K562 (cell line): ENCODE measurements around the gene PTCH2. TPM values are rescaled to one million over a fixed set of nuclear protein-coding genes. Genes with fewer than 3 reads are reported as not detected.

Experiments used
- ASH1L ChIP-seq: fragments of 450-650 bp; IDR thresholded peaks from 2 replicates; pipeline ENCODE4 v1.6.1; 2018; ENCODE audit warnings: borderline replicate concordance, mild to moderate bottlenecking, low read depth; ENCODE audit not compliant: partially characterized antibody
- BCOR ChIP-seq: fragments of 450-650 bp; IDR thresholded peaks from 2 replicates; pipeline ENCODE4 v1.6.1; 2016
- FOXJ3 ChIP-seq: sonication (generic); formaldehyde crosslinking; IDR thresholded peaks from 2 replicates; pipeline ENCODE4 v1.4.0; 2020; ENCODE audit warnings: mild to moderate bottlenecking, missing genetic modification reagents
- HDAC8 ChIP-seq: fragments of 450-650 bp; IDR thresholded peaks from 2 replicates; pipeline ENCODE4 v1.6.1; 2016; ENCODE audit warnings: mild to moderate bottlenecking, missing genetic modification characterization, moderate library complexity, missing compliant biosample characterization
- HNRNPK ChIP-seq: fragments of 200-400 bp; formaldehyde crosslinking; IDR thresholded peaks from one replicate; pipeline ENCODE4 v1.6.1; 2018; ENCODE audit warnings: mild to moderate bottlenecking, low read depth, low read length; ENCODE audit not compliant: poor library complexity, severe bottlenecking
- LCOR ChIP-seq: sonication (generic); formaldehyde crosslinking; IDR thresholded peaks from 2 replicates; pipeline ENCODE4 v1.8.0; 2022; ENCODE audit warnings: mild to moderate bottlenecking, missing genetic modification reagents
- NR1H2 ChIP-seq: sonication (generic); formaldehyde crosslinking; IDR thresholded peaks from 2 replicates; pipeline ENCODE4 v1.4.0; 2020; ENCODE audit warnings: mild to moderate bottlenecking, missing genetic modification reagents
- RFX7 ChIP-seq: fragments of 250-450 bp; sonication (Bioruptor Pico); IDR thresholded peaks from 2 replicates; pipeline ENCODE4 v1.5.1; 2021; ENCODE audit warnings: mild to moderate bottlenecking
- ZNF785 ChIP-seq: fragments of 250-450 bp; sonication (Bioruptor Pico); IDR thresholded peaks from 2 replicates; pipeline ENCODE4 v1.4.0; 2020; ENCODE audit warnings: mild to moderate bottlenecking
- polyA plus RNA-seq, 8 experiments: library from polyadenylated mRNA; depleted of rRNA in 4 of 8; stranded (reverse) in 5 of 8; unstranded in 3 of 8; fragments of >200 nt; fragmentation: Nextera tagmentation in 2 of 8; fragmentation: Illumina TruSeq in 1 of 8; extraction: Ambion mirVana in 2 of 8; extraction: Trizol in 1 of 8; gene quantifications; 2 replicates each; pipeline versions ENCODE4 v1.2.1 to v1.2.3, GENCODE V29; 2011 to 2014; ENCODE audit warnings: inconsistent platforms in 1 of 8, missing spikeins in 1 of 8
- total RNA-seq, 7 experiments: library from RNA; depleted of rRNA in 6 of 7; stranded (reverse); fragments of >200 nt in 6 of 7; fragmentation: Illumina TruSeq in 2 of 7; extraction: Trizol in 2 of 7; gene quantifications; 2 replicates each; pipeline versions ENCODE4 v1.2.1 to v1.2.3, GENCODE V29; 2011 to 2021; ENCODE audit warnings: low replicate concordance in 1 of 7
- TF ChIP-seq, protein P1 (sequence below): sonication (generic); formaldehyde crosslinking; IDR thresholded peaks from 2 replicates; pipeline ENCODE4 v1.8.0; 2022; ENCODE audit warnings: mild to moderate bottlenecking, missing genetic modification reagents
- TF ChIP-seq, protein P2 (sequence below): fragments of 150-350 bp; IDR thresholded peaks from 2 replicates; pipeline ENCODE4 v1.6.1; 2014; ENCODE audit warnings: low read depth, mild to moderate bottlenecking, low read length, borderline replicate concordance
- TF ChIP-seq, protein P3 (sequence below): fragments of 450-650 bp; IDR thresholded peaks from 2 replicates; pipeline ENCODE4 v1.6.1; 2016; ENCODE audit warnings: mild to moderate bottlenecking, moderate library complexity

The PTCH2 gene
- total and polyA plus RNA-seq, 9 of the 15 experiments (the other 6 are each of a cell fraction or from before 2014, with no cell fraction given): 0.15 to 27.3 (median 0.48) TPM; not detected in 1

GRCh38 chr1:44801491-44802305 is 41.4 kb downstream of the PTCH2 start (continued):
- TF ChIP-seq BCOR (0 out of 2 replicates have a peak, but pooled peaks have one; percentile 21), RFX7 (no peak), ASH1L (no peak), HDAC8 (tag) (no peak), ZNF785 (CRISPR knock-in tag) (no peak), FOXJ3 (no peak), NR1H2 (0 out of 2 replicates have a peak, but pooled peaks have one; percentile 57), HNRNPK (no peak), LCOR (CRISPR knock-in tag) (no peak)
- TF ChIP-seq, protein P1, sequence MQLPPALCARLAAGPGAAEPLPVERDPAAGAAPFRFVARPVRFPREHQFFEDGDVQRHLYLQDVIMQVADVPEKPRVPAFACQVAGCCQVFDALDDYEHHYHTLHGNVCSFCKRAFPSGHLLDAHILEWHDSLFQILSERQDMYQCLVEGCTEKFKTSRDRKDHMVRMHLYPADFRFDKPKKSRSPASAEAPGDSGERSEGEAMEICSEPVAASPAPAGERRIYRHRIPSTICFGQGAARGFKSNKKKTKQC (CRISPR knock-in tag): no peak
- TF ChIP-seq, protein P2, sequence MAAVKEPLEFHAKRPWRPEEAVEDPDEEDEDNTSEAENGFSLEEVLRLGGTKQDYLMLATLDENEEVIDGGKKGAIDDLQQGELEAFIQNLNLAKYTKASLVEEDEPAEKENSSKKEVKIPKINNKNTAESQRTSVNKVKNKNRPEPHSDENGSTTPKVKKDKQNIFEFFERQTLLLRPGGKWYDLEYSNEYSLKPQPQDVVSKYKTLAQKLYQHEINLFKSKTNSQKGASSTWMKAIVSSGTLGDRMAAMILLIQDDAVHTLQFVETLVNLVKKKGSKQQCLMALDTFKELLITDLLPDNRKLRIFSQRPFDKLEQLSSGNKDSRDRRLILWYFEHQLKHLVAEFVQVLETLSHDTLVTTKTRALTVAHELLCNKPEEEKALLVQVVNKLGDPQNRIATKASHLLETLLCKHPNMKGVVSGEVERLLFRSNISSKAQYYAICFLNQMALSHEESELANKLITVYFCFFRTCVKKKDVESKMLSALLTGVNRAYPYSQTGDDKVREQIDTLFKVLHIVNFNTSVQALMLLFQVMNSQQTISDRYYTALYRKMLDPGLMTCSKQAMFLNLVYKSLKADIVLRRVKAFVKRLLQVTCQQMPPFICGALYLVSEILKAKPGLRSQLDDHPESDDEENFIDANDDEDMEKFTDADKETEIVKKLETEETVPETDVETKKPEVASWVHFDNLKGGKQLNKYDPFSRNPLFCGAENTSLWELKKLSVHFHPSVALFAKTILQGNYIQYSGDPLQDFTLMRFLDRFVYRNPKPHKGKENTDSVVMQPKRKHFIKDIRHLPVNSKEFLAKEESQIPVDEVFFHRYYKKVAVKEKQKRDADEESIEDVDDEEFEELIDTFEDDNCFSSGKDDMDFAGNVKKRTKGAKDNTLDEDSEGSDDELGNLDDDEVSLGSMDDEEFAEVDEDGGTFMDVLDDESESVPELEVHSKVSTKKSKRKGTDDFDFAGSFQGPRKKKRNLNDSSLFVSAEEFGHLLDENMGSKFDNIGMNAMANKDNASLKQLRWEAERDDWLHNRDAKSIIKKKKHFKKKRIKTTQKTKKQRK: no peak
- TF ChIP-seq, protein P3, sequence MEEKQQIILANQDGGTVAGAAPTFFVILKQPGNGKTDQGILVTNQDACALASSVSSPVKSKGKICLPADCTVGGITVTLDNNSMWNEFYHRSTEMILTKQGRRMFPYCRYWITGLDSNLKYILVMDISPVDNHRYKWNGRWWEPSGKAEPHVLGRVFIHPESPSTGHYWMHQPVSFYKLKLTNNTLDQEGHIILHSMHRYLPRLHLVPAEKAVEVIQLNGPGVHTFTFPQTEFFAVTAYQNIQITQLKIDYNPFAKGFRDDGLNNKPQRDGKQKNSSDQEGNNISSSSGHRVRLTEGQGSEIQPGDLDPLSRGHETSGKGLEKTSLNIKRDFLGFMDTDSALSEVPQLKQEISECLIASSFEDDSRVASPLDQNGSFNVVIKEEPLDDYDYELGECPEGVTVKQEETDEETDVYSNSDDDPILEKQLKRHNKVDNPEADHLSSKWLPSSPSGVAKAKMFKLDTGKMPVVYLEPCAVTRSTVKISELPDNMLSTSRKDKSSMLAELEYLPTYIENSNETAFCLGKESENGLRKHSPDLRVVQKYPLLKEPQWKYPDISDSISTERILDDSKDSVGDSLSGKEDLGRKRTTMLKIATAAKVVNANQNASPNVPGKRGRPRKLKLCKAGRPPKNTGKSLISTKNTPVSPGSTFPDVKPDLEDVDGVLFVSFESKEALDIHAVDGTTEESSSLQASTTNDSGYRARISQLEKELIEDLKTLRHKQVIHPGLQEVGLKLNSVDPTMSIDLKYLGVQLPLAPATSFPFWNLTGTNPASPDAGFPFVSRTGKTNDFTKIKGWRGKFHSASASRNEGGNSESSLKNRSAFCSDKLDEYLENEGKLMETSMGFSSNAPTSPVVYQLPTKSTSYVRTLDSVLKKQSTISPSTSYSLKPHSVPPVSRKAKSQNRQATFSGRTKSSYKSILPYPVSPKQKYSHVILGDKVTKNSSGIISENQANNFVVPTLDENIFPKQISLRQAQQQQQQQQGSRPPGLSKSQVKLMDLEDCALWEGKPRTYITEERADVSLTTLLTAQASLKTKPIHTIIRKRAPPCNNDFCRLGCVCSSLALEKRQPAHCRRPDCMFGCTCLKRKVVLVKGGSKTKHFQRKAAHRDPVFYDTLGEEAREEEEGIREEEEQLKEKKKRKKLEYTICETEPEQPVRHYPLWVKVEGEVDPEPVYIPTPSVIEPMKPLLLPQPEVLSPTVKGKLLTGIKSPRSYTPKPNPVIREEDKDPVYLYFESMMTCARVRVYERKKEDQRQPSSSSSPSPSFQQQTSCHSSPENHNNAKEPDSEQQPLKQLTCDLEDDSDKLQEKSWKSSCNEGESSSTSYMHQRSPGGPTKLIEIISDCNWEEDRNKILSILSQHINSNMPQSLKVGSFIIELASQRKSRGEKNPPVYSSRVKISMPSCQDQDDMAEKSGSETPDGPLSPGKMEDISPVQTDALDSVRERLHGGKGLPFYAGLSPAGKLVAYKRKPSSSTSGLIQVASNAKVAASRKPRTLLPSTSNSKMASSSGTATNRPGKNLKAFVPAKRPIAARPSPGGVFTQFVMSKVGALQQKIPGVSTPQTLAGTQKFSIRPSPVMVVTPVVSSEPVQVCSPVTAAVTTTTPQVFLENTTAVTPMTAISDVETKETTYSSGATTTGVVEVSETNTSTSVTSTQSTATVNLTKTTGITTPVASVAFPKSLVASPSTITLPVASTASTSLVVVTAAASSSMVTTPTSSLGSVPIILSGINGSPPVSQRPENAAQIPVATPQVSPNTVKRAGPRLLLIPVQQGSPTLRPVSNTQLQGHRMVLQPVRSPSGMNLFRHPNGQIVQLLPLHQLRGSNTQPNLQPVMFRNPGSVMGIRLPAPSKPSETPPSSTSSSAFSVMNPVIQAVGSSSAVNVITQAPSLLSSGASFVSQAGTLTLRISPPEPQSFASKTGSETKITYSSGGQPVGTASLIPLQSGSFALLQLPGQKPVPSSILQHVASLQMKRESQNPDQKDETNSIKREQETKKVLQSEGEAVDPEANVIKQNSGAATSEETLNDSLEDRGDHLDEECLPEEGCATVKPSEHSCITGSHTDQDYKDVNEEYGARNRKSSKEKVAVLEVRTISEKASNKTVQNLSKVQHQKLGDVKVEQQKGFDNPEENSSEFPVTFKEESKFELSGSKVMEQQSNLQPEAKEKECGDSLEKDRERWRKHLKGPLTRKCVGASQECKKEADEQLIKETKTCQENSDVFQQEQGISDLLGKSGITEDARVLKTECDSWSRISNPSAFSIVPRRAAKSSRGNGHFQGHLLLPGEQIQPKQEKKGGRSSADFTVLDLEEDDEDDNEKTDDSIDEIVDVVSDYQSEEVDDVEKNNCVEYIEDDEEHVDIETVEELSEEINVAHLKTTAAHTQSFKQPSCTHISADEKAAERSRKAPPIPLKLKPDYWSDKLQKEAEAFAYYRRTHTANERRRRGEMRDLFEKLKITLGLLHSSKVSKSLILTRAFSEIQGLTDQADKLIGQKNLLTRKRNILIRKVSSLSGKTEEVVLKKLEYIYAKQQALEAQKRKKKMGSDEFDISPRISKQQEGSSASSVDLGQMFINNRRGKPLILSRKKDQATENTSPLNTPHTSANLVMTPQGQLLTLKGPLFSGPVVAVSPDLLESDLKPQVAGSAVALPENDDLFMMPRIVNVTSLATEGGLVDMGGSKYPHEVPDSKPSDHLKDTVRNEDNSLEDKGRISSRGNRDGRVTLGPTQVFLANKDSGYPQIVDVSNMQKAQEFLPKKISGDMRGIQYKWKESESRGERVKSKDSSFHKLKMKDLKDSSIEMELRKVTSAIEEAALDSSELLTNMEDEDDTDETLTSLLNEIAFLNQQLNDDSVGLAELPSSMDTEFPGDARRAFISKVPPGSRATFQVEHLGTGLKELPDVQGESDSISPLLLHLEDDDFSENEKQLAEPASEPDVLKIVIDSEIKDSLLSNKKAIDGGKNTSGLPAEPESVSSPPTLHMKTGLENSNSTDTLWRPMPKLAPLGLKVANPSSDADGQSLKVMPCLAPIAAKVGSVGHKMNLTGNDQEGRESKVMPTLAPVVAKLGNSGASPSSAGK: no peak
